K562 (cell line): ENCODE data around the gene PWP2. TPM values are rescaled to one million over a fixed set of nuclear protein-coding genes. Genes with fewer than 3 reads are reported as not detected.

ENCODE experiments used
- ATAC-seq: fragments of 200-7000 bp; cut with Tn5 transposase; 3 replicates; pipeline ENCODE4 v1.9.1; 2020; ENCODE audit warnings: moderate library complexity
- BruUV-seq: library from RNA; stranded (reverse); fragments of 400-500 nt; replicated peaks from 2 replicates; lab custom pipeline; 2021; lab: Mats Ljungman, UMichigan
- CTCF ChIA-PET: fragments of 300-600 bp; formaldehyde crosslinking; extraction: SDS; loops from one replicate; lab custom pipeline; 2021; ENCODE audit warnings: low intra/inter-chr PET ratio; lab: Yijun Ruan, JAX
- POLR2A ChIA-PET: fragments of 300-600, 350-650 bp; sonication (Branson Sonifier 250); formaldehyde crosslinking; extraction: SDS; loops from one replicate; lab custom pipeline; 2021; ENCODE audit warnings: antibody characterized with exemption, inconsistent platforms; lab: Yijun Ruan, JAX
- DNase-seq, 4 experiments: peaks; one replicate each; pipeline versions ENCODE4 v3.0.0 to v3.0.0-alpha.2; 2011 to 2018; ENCODE audit warnings: low spot score in 3 of 4, mixed read lengths in 3 of 4; ENCODE audit errors: extremely low read depth in 1 of 4
- FAIRE-seq: peaks from 2 replicates; lab custom pipeline; 2011; peaks lifted over from hg19 to GRCh38; lab: Jason Lieb, UNC
- H2AFZ ChIP-seq: 2 replicates; pipeline ENCODE4 v1.6.0; 2011; ENCODE audit warnings: low read depth, low read length, control low read depth, inconsistent platforms
- H3K27ac ChIP-seq: fragments of 200-600 bp; 3 replicates; pipeline ENCODE4 v1.8.0; 2011; ENCODE audit warnings: low read depth, mild to moderate bottlenecking, control low read depth, inconsistent platforms, low read length, moderate library complexity, mixed read lengths; ENCODE audit errors: extremely low read depth
- H3K27me3 ChIP-seq, 2 experiments: fragments of 300-600 bp in 1 of 2; 2 replicates in 1 of 2; 3 replicates in 1 of 2; pipeline versions ENCODE4 v1.6.0 to v1.8.0; 2011; ENCODE audit warnings: inconsistent platforms in 2 of 2, low read length in 2 of 2, mild to moderate bottlenecking in 1 of 2, mixed read lengths in 1 of 2, moderate library complexity in 1 of 2; ENCODE audit not compliant: control insufficient read depth in 2 of 2, insufficient read depth in 2 of 2
- H3K36me3 ChIP-seq: fragments of 300-600 bp; 3 replicates; pipeline ENCODE4 v1.8.0; 2011; ENCODE audit warnings: mild to moderate bottlenecking, low read length, inconsistent platforms; ENCODE audit not compliant: control insufficient read depth, insufficient read depth
- H3K4me1 ChIP-seq, 2 experiments: fragments of 200-600 bp in 1 of 2; replicated peaks in 1 of 2; 2 replicates in 1 of 2; 3 replicates in 1 of 2; pipeline versions ENCODE4 v1.5.1 to v1.8.0; 2011; ENCODE audit warnings: inconsistent platforms in 2 of 2, low read length in 2 of 2, mild to moderate bottlenecking in 1 of 2, mixed read lengths in 1 of 2, moderate library complexity in 1 of 2; ENCODE audit not compliant: control insufficient read depth in 2 of 2, insufficient read depth in 2 of 2
- H3K4me2 ChIP-seq: 2 replicates; pipeline ENCODE4 v1.6.1; 2011; ENCODE audit warnings: low read length, control low read depth, inconsistent platforms, mixed read lengths; ENCODE audit not compliant: insufficient read depth
- H3K4me3 ChIP-seq: fragments of 200-600 bp; sonication (generic), shearing (Covaris generic); 2 replicates; pipeline ENCODE4 v1.5.1; 2016; ENCODE audit warnings: control low read depth, inconsistent platforms
- H3K79me2 ChIP-seq: fragments of 200-600 bp; 3 replicates; pipeline ENCODE4 v1.8.0; 2011; ENCODE audit warnings: low read length, inconsistent platforms; ENCODE audit not compliant: control insufficient read depth, insufficient read depth
- H3K9ac ChIP-seq, 2 experiments: 2 replicates each; pipeline versions ENCODE4 v1.6.0 to v1.6.1; 2011; ENCODE audit warnings: low read depth in 2 of 2, low read length in 2 of 2, control low read depth in 1 of 2, inconsistent platforms in 1 of 2, mild to moderate bottlenecking in 1 of 2, mixed read lengths in 1 of 2; ENCODE audit not compliant: insufficient read depth in 1 of 2
- H3K9me1 ChIP-seq: one replicate; pipeline ENCODE4 v1.6.0; 2011; ENCODE audit warnings: inconsistent platforms, mild to moderate bottlenecking, low read length, moderate library complexity; ENCODE audit not compliant: control insufficient read depth, insufficient read depth
- H3K9me3 ChIP-seq: replicated peaks from 2 replicates; pipeline ENCODE4 v1.5.1; 2011; ENCODE audit warnings: low read depth, low read length, inconsistent platforms; ENCODE audit not compliant: control insufficient read depth, insufficient read depth
- H4K20me1 ChIP-seq: replicated peaks from 2 replicates; pipeline ENCODE4 v1.6.1; 2011; ENCODE audit warnings: low read length, inconsistent platforms, mixed read lengths; ENCODE audit not compliant: control insufficient read depth, insufficient read depth
- BMI1 ChIP-seq: fragments of 150-350 bp; IDR thresholded peaks from 2 replicates; pipeline ENCODE4 v1.6.1; 2014; ENCODE audit warnings: low read length
- FOXP1 ChIP-seq: sonication (generic); formaldehyde crosslinking; IDR thresholded peaks from 2 replicates; pipeline ENCODE4 v1.8.0; 2022; ENCODE audit warnings: mild to moderate bottlenecking, missing genetic modification reagents
- JUNB ChIP-seq: fragments of 450-650 bp; formaldehyde crosslinking; conservative IDR thresholded peaks from 2 replicates; pipeline ENCODE4 v1.4.0; 2020; ENCODE audit warnings: mild to moderate bottlenecking
- KDM4B ChIP-seq, 2 experiments: fragments of 450-650 bp in 1 of 2; sonication (generic) in 1 of 2; IDR thresholded peaks; 2 replicates each; pipeline ENCODE4 v1.6.1; 2016 to 2017; ENCODE audit warnings: borderline replicate concordance in 2 of 2, antibody characterized with exemption in 1 of 2, low read depth in 1 of 2, mild to moderate bottlenecking in 1 of 2
- MAFK ChIP-seq: IDR thresholded peaks from 2 replicates; pipeline ENCODE4 v1.6.1; 2011; ENCODE audit warnings: low read length, improper control_type of control experiment
- POLR2A ChIP-seq: fragments of 450-650 bp; conservative IDR thresholded peaks from 2 replicates; pipeline ENCODE4 v1.6.1; 2016
- POLR2B ChIP-seq: fragments of 450-650 bp; IDR thresholded peaks from 2 replicates; pipeline ENCODE4 v1.6.1; 2018; ENCODE audit warnings: low read depth; ENCODE audit not compliant: partially characterized antibody
- POLR2G ChIP-seq: fragments of 200-400 bp; formaldehyde crosslinking; IDR thresholded peaks from 2 replicates; pipeline ENCODE4 v1.6.1; 2017; ENCODE audit warnings: low read depth, mild to moderate bottlenecking, antibody characterized with exemption, low read length, moderate library complexity
- RBM22 ChIP-seq: fragments of 200-400 bp; formaldehyde crosslinking; IDR thresholded peaks from 2 replicates; pipeline ENCODE4 v1.6.1; 2018; ENCODE audit warnings: low read length, low read depth; ENCODE audit not compliant: poor library complexity, severe bottlenecking
- U2AF1 ChIP-seq: fragments of 200-400 bp; formaldehyde crosslinking; optimal IDR thresholded peaks from 2 replicates; pipeline ENCODE3; 2017; ENCODE audit warnings: mild to moderate bottlenecking, low read depth, low read length, moderate library complexity
- WGBS: fragments of 100-300 bp; shearing (Covaris generic); methylation state at CpG from one replicate; pipeline ENCODE4 v1.1.6; 2016; ENCODE audit warnings: low coverage, mixed read lengths; ENCODE audit not compliant: insufficient coverage; ENCODE audit errors: missing lambda C conversion rate; 5-methylcytosine and 5-hydroxymethylcytosine counted together
- in situ Hi-C: fragments of 300-500 bp; cut with MboI; formaldehyde crosslinking; loops from 4 replicates; pipeline ENCODE4 v1.15.0; 2018; ENCODE audit warnings: inconsistent platforms, mixed read lengths
- intact Hi-C: fragments of 100-400 bp; cut with micrococcal nuclease; formaldehyde crosslinking; loops from 2 replicates; pipeline ENCODE4 v1.14.2; 2022
- polyA plus RNA-seq, 8 experiments: library from polyadenylated mRNA; depleted of rRNA in 4 of 8; stranded (reverse) in 5 of 8; unstranded in 3 of 8; fragments of >200 nt; fragmentation: Nextera tagmentation in 2 of 8; fragmentation: Illumina TruSeq in 1 of 8; extraction: Ambion mirVana in 2 of 8; extraction: Trizol in 1 of 8; gene quantifications; 2 replicates each; pipeline versions ENCODE4 v1.2.1 to v1.2.3, GENCODE V29; 2011 to 2014; ENCODE audit warnings: inconsistent platforms in 1 of 8, missing spikeins in 1 of 8
- total RNA-seq, 7 experiments: library from RNA; depleted of rRNA in 6 of 7; stranded (reverse); fragments of >200 nt in 6 of 7; fragmentation: Illumina TruSeq in 2 of 7; extraction: Trizol in 2 of 7; gene quantifications; 2 replicates each; pipeline versions ENCODE4 v1.2.1 to v1.2.3, GENCODE V29; 2011 to 2021; ENCODE audit warnings: low replicate concordance in 1 of 7

PWP2 gene
- total and polyA plus RNA-seq, 9 of the 15 experiments (the other 6 are each of a cell fraction or from before 2014, with no cell fraction given): 0.72 to 57.6 (median 31.1) TPM

DNA sequence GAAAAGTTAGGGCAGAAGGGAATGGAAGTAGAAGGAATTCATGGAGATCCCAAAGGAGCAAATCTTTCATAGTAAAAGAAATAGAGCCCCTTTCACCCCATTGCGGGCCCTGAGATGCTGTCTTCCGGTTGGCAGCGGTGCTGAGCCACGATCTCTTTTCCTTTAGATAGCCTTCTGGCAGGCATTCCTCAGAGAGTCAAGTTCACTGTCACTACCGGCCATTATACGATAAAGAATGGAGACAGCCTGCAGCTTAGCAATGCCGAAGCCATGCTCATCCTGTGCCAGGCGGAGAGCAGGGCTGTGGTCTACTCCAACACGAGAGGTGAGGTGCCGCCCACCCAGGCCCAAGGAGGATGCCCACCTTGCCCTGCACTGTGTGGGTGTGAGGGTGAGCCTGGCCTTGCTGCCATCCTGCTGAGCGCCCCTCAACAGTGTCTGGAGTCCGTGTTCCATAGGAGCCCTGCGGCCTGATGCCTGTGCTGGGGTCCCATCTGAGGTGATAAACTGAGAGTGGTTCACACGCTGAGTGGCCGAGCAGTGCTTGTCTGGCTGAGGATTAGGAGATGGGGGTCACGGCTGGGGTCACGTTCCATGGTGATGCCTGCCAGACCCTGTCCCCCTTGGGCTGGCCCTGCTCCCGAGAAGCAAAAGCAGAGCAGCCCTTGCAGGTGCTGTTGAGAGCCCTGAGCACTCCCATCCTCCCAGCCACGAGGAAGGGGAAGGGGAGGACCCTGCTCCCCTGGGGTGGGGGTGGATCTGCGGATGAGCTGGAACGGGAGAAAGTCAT lies 20.4 kb upstream of the PWP2 start:
- no peak overlapping the region for H3K4me2 ChIP-seq
- no peak overlapping the region for H3K27ac ChIP-seq
- H3K79me2 ChIP-seq: no peaks in the 10 kb centered on the region
- ChIA-PET CTCF (no interaction called here), POLR2A (interaction anchor here (1.8 kb wide), 1 partner anchor 8 kb away, joined by 11 read pairs; no protein-coding TSS in a partner anchor)
- intact Hi-C loops (no loop called here), in situ Hi-C loops (no loop called here)
- no peaks in the 10 kb centered on the region for H3K9me3 ChIP-seq
- ATAC-seq (no peak), FAIRE-seq (no peak), DNase-seq (no peak)
- TF ChIP-seq POLR2A (peak; percentile 47; the same call in 1 of the 2 replicates), BMI1 (no peak), U2AF1 (no peak), FOXP1 (CRISPR knock-in tag) (no peak), MAFK (no peak), POLR2G (peak; percentile 53; the same call in 1 of the 2 replicates), JUNB (no peak), KDM4B (IDR thresholded peaks at IDR 0.05; ENCODE audit: borderline replicate concordance in 2 of 2, low read depth in 1 of 2) (no peak), RBM22 (peak; percentile 56), POLR2B (peak; percentile 34)
- H3K9ac ChIP-seq: no peak overlapping the region
- no peaks in the 10 kb centered on the region for H3K27me3 ChIP-seq
- no peaks in the 10 kb centered on the region for H4K20me1 ChIP-seq
- peaks cover 91% of the 10 kb centered on the region for H3K36me3 ChIP-seq
- BruUV-seq: no TSS peak
- H3K4me1 ChIP-seq: peaks cover 4 to 6% of the 10 kb centered on the region in 2 experiments; a peak in 2 of 5 replicates
- H3K9me1 ChIP-seq: no peaks in the 10 kb centered on the region
- H3K4me3 ChIP-seq: no peak overlapping the region
- 95% methylated on average over 20 of the region's 21 CpGs for WGBS
- H2AFZ ChIP-seq: no peak overlapping the region
